ENCODE data around the gene NF1. TPM values are rescaled to one million over a fixed set of nuclear protein-coding genes. Genes with fewer than 3 reads are reported as not detected.

The NF1 gene
- total RNA-seq, 4 donors from 2014 or later: 61.4 to 81.2 (median 66.6) TPM

DNA sequence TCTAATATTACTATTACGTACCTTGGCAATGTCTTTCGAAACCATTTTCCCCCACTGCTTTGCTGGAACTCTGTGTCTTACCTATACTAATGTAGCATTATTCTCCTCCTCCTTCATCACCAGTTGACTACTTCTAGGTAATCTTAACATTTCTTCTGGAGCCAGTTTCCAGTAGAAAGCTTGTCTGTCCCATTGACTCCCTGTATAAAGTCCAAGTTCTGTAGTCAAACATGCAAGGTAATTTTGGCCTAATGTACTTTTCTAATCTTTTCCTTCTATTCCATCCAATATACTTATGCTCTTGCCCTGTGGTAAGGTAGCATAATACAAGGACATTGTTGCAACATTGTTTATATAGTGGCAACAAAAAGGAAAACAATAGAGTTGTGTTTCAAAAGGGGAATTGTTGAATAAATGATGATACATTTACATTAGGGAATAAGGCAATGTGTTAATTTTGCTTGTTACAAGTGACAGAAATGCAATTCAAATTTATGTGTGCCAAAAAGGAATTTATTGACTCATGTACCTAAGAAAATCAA lies 174.3 kb downstream of the NF1 start:
- TF ChIP-seq, protein P1, sequence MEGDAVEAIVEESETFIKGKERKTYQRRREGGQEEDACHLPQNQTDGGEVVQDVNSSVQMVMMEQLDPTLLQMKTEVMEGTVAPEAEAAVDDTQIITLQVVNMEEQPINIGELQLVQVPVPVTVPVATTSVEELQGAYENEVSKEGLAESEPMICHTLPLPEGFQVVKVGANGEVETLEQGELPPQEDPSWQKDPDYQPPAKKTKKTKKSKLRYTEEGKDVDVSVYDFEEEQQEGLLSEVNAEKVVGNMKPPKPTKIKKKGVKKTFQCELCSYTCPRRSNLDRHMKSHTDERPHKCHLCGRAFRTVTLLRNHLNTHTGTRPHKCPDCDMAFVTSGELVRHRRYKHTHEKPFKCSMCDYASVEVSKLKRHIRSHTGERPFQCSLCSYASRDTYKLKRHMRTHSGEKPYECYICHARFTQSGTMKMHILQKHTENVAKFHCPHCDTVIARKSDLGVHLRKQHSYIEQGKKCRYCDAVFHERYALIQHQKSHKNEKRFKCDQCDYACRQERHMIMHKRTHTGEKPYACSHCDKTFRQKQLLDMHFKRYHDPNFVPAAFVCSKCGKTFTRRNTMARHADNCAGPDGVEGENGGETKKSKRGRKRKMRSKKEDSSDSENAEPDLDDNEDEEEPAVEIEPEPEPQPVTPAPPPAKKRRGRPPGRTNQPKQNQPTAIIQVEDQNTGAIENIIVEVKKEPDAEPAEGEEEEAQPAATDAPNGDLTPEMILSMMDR (IDR thresholded peaks at IDR 0.05; ENCODE audit: low read depth): no peak

GRCh38 chr17:31269578-31269983 lies 174.8 kb downstream of the NF1 start:
- TF ChIP-seq, protein P1 (IDR thresholded peaks at IDR 0.05; ENCODE audit: low read depth): no peak

DNA sequence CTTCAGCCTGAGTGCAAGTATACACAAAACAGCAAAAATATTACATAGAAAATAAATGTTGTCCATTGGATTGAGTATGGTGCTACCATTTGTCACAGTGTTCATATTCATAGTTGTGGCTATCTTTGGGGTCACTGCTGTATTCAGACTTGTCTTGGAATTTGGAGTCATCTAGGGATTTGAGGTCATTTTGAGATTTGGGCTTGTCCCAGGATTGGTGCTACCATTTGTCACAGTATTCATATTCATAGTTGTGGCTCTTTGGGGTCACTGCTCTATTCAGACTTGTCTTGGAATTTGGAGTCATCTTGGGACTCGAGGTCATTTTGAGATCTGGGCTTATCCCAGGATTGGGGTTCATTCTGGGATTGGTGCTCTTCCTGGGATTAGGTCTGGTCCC lies 177.5 kb downstream of the NF1 start:
- TF ChIP-seq, protein P1 (IDR thresholded peaks at IDR 0.05; ENCODE audit: low read depth): no peak

DNA sequence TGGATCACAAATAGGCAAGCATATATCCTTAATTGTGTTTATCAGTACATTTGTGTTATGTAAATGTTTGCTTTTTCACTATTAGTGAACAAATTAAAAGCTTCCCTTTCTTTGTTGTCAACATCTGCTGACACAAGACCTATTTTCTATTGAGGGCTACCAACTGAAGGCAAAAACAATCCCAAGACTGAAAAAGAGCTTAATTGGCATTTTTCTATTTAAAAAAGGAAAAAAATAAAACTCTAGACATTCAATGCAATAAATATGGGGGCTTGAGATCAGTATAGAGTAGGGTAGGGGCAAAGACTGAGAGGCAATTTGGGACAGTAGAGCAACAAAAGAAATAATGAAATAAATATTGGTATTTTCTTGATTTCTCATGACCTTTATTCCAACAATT lies 178.0 kb downstream of the NF1 start:
- TF ChIP-seq, protein P1 (IDR thresholded peaks at IDR 0.05; ENCODE audit: low read depth): no peak

GRCh38 chr17:31273516-31273915 lies 178.7 kb downstream of the NF1 start:
- TF ChIP-seq, protein P1 (IDR thresholded peaks at IDR 0.05; ENCODE audit: low read depth): no peak

- TF ChIP-seq, protein P1 (IDR thresholded peaks at IDR 0.05; ENCODE audit: low read depth): no peak
Measured at GRCh38 chr17:31274252-31274651, 179.5 kb downstream of the NF1 start.

DNA sequence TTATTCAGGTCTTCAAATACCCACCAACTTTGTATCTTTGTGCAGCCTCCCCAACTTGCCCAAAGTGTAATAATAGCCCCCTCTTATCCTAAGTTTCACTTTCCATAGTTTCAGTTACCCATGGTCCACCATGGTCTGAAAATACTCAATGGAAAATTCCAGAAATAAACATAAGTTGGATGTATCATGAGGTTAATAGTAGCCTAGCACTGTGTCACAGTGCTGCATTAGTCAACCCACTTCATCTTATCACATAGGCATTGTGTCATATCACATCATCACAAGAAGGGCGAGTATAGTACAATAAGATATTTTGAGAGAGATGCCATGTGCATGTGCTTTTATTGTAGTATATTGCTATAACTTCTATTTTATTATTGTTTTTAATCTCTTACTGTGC lies 180.3 kb downstream of the NF1 start:
- TF ChIP-seq, protein P1 (IDR thresholded peaks at IDR 0.05; ENCODE audit: low read depth): no peak

Measured in subcutaneous adipose tissue (tissue), 4 donors.